HepG2 (cell line): ENCODE measurements around the gene GCN1. TPM values are rescaled to one million over a fixed set of nuclear protein-coding genes. Genes with fewer than 3 reads are reported as not detected.
A peak's percentile ranks its signal among the peaks of the same experiment; 100 is the strongest.

Source experiments
- BCL6 ChIP-seq: IDR thresholded peaks from 2 replicates; pipeline ENCODE4 v1.6.1; 2016; ENCODE audit warnings: missing genetic modification reagents, missing compliant biosample characterization
- FIP1L1 ChIP-seq: fragments of 200-400 bp; formaldehyde crosslinking; IDR thresholded peaks from 2 replicates; pipeline ENCODE4 v1.6.1; 2018; ENCODE audit warnings: low read depth, mild to moderate bottlenecking, low read length, moderate library complexity, borderline replicate concordance; ENCODE audit not compliant: insufficient read depth
- HDAC6 ChIP-seq: fragments of 200-600 bp; sonication (generic); IDR thresholded peaks from 2 replicates; pipeline ENCODE4 v1.7.0; 2017; ENCODE audit warnings: mild to moderate bottlenecking, antibody characterized with exemption, low read length, low read depth
- KDM2A ChIP-seq: sonication (generic); formaldehyde crosslinking; IDR thresholded peaks from 2 replicates; pipeline ENCODE4 v1.4.0; 2020; ENCODE audit warnings: low read depth, missing genetic modification reagents, borderline replicate concordance
- PLRG1 ChIP-seq: fragments of 450-650 bp; conservative IDR thresholded peaks from 2 replicates; pipeline ENCODE4 v1.6.1; 2016
- POLR2G ChIP-seq: fragments of 200-400 bp; formaldehyde crosslinking; IDR thresholded peaks from 2 replicates; pipeline ENCODE4 v1.6.1; 2018; ENCODE audit warnings: mild to moderate bottlenecking, low read depth, low read length, moderate library complexity
- SOX6 ChIP-seq, 2 experiments: fragments of 450-650 bp in 1 of 2; sonication (generic) in 1 of 2; formaldehyde crosslinking in 1 of 2; IDR thresholded peaks; 2 replicates each; pipeline versions ENCODE4 v1.4.0 to v1.6.1; 2017 to 2020; ENCODE audit warnings: antibody characterized with exemption in 1 of 2, mild to moderate bottlenecking in 1 of 2, missing genetic modification reagents in 1 of 2
- TEAD2 ChIP-seq: sonication (generic); formaldehyde crosslinking; IDR thresholded peaks from 2 replicates; pipeline ENCODE4 v1.9.0; 2021; ENCODE audit warnings: missing genetic modification reagents
- ZBTB20 ChIP-seq: sonication (generic); formaldehyde crosslinking; IDR thresholded peaks from 2 replicates; pipeline ENCODE4 v1.8.1; 2023; ENCODE audit warnings: missing genetic modification reagents, low read depth, mild to moderate bottlenecking, borderline replicate concordance
- ZKSCAN5 ChIP-seq: sonication (generic); formaldehyde crosslinking; IDR thresholded peaks from 2 replicates; pipeline ENCODE4 v1.5.1; 2020; ENCODE audit warnings: mild to moderate bottlenecking, missing genetic modification reagents
- ZNF367 ChIP-seq: sonication (generic); formaldehyde crosslinking; IDR thresholded peaks from 2 replicates; pipeline ENCODE4 v1.4.0; 2020; ENCODE audit warnings: missing genetic modification reagents, borderline replicate concordance
- ZNF468 ChIP-seq: sonication (generic); formaldehyde crosslinking; IDR thresholded peaks from 2 replicates; pipeline ENCODE4 v1.8.0; 2022; ENCODE audit warnings: mild to moderate bottlenecking, moderate library complexity, missing genetic modification reagents
- ZNF546 ChIP-seq: sonication (generic); formaldehyde crosslinking; conservative IDR thresholded peaks from 2 replicates; pipeline ENCODE4 v1.8.1; 2023; ENCODE audit warnings: mild to moderate bottlenecking, missing genetic modification reagents
- ZNF670 ChIP-seq: sonication (generic); formaldehyde crosslinking; IDR thresholded peaks from 2 replicates; pipeline ENCODE4 v1.8.0; 2022; ENCODE audit warnings: mild to moderate bottlenecking, missing genetic modification reagents, borderline replicate concordance
- ZNF792 ChIP-seq: IDR thresholded peaks from 2 replicates; pipeline ENCODE4 v1.6.1; 2016
- polyA plus RNA-seq, 8 experiments: library from polyadenylated mRNA; depleted of rRNA in 3 of 8; stranded (reverse) in 7 of 8; unstranded in 1 of 8; fragments of >200 nt; fragmentation: Illumina TruSeq in 4 of 8; extraction: Trizol in 4 of 8; gene quantifications; 2 replicates each; pipeline versions ENCODE4 v1.2.1 to v1.2.3, GENCODE V29; 2011 to 2016; ENCODE audit warnings: low read depth in 4 of 8, missing spikeins in 1 of 8, mixed read lengths in 1 of 8; ENCODE audit not compliant: insufficient read depth in 1 of 8
- total RNA-seq, 5 experiments: library from RNA; depleted of rRNA; stranded (reverse); fragments of >200 nt; fragmentation: Illumina TruSeq; extraction: Trizol; gene quantifications; 2 replicates each; pipeline ENCODE4 v1.2.3, GENCODE V29; 2016; ENCODE audit warnings: low read depth in 1 of 5
- TF ChIP-seq, protein P1 (sequence below): sonication (generic); formaldehyde crosslinking; conservative IDR thresholded peaks from 2 replicates; pipeline ENCODE4 v1.5.0; 2020; ENCODE audit warnings: missing genetic modification reagents
- TF ChIP-seq, protein P2 (sequence below): sonication (generic); formaldehyde crosslinking; IDR thresholded peaks from 2 replicates; pipeline ENCODE4 v1.8.0; 2022; ENCODE audit warnings: mild to moderate bottlenecking, missing genetic modification reagents, borderline replicate concordance
- TF ChIP-seq, protein P3 (sequence below): sonication (generic); formaldehyde crosslinking; IDR thresholded peaks from 2 replicates; pipeline ENCODE4 v1.8.1; 2023; ENCODE audit warnings: mild to moderate bottlenecking, moderate library complexity, missing genetic modification reagents
- TF ChIP-seq, protein P4 (sequence below): sonication (generic); formaldehyde crosslinking; IDR thresholded peaks from 2 replicates; pipeline ENCODE4 v1.4.0; 2020; ENCODE audit warnings: missing genetic modification reagents
- TF ChIP-seq, protein P5 (sequence below), 2 experiments: sonication (generic) in 1 of 2; formaldehyde crosslinking in 1 of 2; IDR thresholded peaks; 2 replicates each; pipeline versions ENCODE4 v1.5.1 to v1.6.1; 2011 to 2020; ENCODE audit warnings: borderline replicate concordance in 1 of 2, low read depth in 1 of 2, low read length in 1 of 2, mild to moderate bottlenecking in 1 of 2, missing genetic modification reagents in 1 of 2, moderate library complexity in 1 of 2

GCN1 gene
- total and polyA plus RNA-seq, 2 of the 13 experiments (the other 11 are each of a cell fraction or from before 2014, with no cell fraction given) = 58.2 to 83.0 TPM

DNA sequence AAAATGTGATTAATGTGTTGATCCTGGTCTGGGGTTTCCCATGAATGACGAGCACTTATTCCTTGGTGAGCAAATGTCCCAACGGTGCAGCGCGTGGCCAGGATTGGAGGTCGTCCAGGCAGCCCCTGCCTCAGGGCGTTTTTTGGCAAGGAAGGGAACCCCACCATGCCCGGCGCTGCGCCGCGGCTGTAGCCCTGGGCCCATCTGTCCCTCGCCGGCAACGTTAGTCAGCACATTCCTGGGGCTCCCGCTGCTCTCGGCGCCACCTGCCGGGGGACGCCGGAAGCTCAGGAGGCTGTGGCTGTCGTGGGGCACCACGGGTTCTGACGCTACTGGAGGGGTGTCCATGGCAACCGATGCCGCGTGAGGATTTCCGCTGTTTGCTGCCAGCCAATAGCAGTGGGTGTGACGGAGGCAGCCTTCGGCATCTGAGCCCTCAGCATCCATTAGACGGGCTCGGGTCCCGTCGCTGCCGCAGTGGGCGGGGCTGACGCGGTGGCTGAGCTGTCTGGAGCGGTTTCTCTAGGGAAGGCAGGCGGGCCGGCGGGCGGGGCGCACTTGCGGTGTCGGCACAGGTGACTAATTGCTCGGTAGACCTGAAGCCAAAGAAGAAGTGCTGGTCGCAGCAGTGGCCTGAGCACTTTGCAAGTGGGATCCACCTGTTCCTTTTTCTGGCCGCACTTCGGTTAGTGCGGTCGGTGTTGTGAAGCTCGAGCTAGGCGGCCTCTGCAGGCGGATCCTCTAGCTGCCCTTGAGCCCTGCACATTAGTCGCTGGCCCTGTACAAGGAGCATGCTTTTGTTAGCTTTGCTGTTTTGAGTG is 107.5 kb downstream of the GCN1 start (continued):
- TF ChIP-seq, protein P1, sequence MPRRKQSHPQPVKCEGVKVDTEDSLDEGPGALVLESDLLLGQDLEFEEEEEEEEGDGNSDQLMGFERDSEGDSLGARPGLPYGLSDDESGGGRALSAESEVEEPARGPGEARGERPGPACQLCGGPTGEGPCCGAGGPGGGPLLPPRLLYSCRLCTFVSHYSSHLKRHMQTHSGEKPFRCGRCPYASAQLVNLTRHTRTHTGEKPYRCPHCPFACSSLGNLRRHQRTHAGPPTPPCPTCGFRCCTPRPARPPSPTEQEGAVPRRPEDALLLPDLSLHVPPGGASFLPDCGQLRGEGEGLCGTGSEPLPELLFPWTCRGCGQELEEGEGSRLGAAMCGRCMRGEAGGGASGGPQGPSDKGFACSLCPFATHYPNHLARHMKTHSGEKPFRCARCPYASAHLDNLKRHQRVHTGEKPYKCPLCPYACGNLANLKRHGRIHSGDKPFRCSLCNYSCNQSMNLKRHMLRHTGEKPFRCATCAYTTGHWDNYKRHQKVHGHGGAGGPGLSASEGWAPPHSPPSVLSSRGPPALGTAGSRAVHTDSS (CRISPR knock-in tag) = no peak
- TF ChIP-seq BCL6 (peak; percentile 49; the same call in 1 of the 2 replicates), TEAD2 (no peak), HDAC6 (no peak), ZKSCAN5 (CRISPR knock-in tag) (no peak), PLRG1 (no peak), ZBTB20 (CRISPR knock-in tag) (no peak), KDM2A (CRISPR knock-in tag) (peak; percentile 99), ZNF546 (CRISPR knock-in tag) (no peak), ZNF792 (peak; percentile 90; the same call in 1 of the 2 replicates), SOX6 (IDR thresholded peaks at IDR 0.05) (no peak), SOX6 (CRISPR knock-in tag; IDR thresholded peaks at IDR 0.05) (peak; percentile 74), ZNF367 (CRISPR knock-in tag) (no peak), FIP1L1 (no peak), POLR2G (peak; percentile 65; the same call in 1 of the 2 replicates), ZNF468 (CRISPR knock-in tag) (no peak), ZNF670 (peak; percentile 60; the same call in 1 of the 2 replicates)
- TF ChIP-seq, protein P2, sequence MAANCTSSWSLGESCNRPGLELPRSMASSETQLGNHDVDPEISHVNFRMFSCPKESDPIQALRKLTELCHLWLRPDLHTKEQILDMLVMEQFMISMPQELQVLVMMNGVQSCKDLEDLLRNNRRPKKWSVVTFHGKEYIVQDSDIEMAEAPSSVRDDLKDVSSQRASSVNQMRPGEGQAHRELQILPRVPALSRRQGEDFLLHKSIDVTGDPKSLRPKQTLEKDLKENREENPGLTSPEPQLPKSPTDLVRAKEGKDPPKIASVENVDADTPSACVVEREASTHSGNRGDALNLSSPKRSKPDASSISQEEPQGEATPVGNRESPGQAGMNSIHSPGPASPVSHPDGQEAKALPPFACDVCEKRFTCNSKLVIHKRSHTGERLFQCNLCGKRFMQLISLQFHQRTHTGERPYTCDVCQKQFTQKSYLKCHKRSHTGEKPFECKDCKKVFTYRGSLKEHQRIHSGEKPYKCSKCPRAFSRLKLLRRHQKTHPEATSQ = no peak; the same call in 1 of the 2 replicates
- TF ChIP-seq, protein P3, sequence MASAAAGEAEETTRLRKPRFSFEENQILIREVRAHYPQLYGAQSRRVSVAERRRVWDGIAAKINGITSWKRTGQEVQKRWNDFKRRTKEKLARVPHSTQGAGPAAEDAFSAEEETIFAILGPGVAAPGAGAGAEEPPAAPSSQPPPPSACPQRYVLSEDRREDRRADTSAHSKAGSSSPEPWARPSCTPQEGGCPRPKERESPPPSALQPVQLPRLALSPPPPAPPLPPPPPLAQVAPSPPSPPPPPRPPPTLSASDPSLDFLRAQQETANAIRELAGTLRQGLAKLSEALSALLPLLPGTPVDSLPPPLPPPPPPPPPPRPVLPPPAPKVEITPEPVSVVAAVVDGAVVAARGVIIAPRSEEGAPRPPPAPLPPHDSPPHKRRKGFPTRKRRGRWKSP (CRISPR knock-in tag) = peak; percentile 77
- TF ChIP-seq, protein P4, sequence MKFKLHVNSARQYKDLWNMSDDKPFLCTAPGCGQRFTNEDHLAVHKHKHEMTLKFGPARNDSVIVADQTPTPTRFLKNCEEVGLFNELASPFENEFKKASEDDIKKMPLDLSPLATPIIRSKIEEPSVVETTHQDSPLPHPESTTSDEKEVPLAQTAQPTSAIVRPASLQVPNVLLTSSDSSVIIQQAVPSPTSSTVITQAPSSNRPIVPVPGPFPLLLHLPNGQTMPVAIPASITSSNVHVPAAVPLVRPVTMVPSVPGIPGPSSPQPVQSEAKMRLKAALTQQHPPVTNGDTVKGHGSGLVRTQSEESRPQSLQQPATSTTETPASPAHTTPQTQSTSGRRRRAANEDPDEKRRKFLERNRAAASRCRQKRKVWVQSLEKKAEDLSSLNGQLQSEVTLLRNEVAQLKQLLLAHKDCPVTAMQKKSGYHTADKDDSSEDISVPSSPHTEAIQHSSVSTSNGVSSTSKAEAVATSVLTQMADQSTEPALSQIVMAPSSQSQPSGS = no peak
- TF ChIP-seq, protein P5, sequence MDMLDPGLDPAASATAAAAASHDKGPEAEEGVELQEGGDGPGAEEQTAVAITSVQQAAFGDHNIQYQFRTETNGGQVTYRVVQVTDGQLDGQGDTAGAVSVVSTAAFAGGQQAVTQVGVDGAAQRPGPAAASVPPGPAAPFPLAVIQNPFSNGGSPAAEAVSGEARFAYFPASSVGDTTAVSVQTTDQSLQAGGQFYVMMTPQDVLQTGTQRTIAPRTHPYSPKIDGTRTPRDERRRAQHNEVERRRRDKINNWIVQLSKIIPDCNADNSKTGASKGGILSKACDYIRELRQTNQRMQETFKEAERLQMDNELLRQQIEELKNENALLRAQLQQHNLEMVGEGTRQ (IDR thresholded peaks at IDR 0.05; ENCODE audit: low read depth, low read length) = no peak; the same call in 1 of the 2 replicates
- TF ChIP-seq, protein P5 (CRISPR knock-in tag; IDR thresholded peaks at IDR 0.05; ENCODE audit: borderline replicate concordance) = peak; percentile 50; the same call in 1 of the 2 replicates
